Natural killer cell (primary cell): Measurements from ENCODE around the gene DCTN2. TPM values are rescaled to one million over a fixed set of nuclear protein-coding genes. Genes with fewer than 3 reads are reported as not detected.

Experiments
- ATAC-seq, 3 donors: fragments of 150-1000 bp in 2 of 3; fragments of 200-7000 bp in 1 of 3; cut with Tn5 transposase; 1 replicate in 1 of 3; 2 replicates in 2 of 3; pipeline ENCODE4 v1.10.0; 2021; ENCODE audit warnings: mild to moderate bottlenecking in 2 of 3, moderate library complexity in 2 of 3
- DNase-seq, 2 donors: peaks; one replicate each; pipeline versions ENCODE4 v3.0.0 to v3.0.0-alpha.2; 2013 to 2021; ENCODE audit warnings: mixed read lengths in 1 of 2
- H3K27ac ChIP-seq: one replicate; pipeline ENCODE4 v1.5.1; 2013; ENCODE audit warnings: mild to moderate bottlenecking, low read length
- H3K27me3 ChIP-seq: one replicate; pipeline ENCODE4 v1.6.1; 2013; ENCODE audit warnings: low read length; ENCODE audit not compliant: control insufficient read depth, insufficient read depth
- H3K36me3 ChIP-seq: one replicate; pipeline ENCODE4 v1.6.1; 2013; ENCODE audit warnings: low read length; ENCODE audit not compliant: control insufficient read depth, insufficient read depth
- H3K4me1 ChIP-seq: one replicate; pipeline ENCODE4 v1.6.1; 2013; ENCODE audit warnings: low read length; ENCODE audit not compliant: control insufficient read depth, insufficient read depth
- H3K4me3 ChIP-seq: one replicate; pipeline ENCODE4 v1.5.1; 2013; ENCODE audit warnings: low read length
- H3K9me3 ChIP-seq: one replicate; pipeline ENCODE4 v1.6.1; 2013; ENCODE audit warnings: low read length; ENCODE audit not compliant: control insufficient read depth, insufficient read depth
- H3K27ac Mint-ChIP-seq, 2 donors: one replicate each; pipeline ENCODE4 v1.8.0; 2022; ENCODE audit warnings: mild to moderate bottlenecking in 2 of 2, mixed read lengths in 2 of 2, moderate library complexity in 1 of 2
- H3K27me3 Mint-ChIP-seq, 2 donors: one replicate each; pipeline ENCODE4 v1.8.0; 2022; ENCODE audit warnings: low read depth in 2 of 2, mixed read lengths in 2 of 2
- H3K36me3 Mint-ChIP-seq: one replicate; pipeline ENCODE4 v1.8.0; 2022; ENCODE audit warnings: mixed read lengths
- H3K4me1 Mint-ChIP-seq, 2 donors: one replicate each; pipeline ENCODE4 v1.8.0; 2022; ENCODE audit warnings: mixed read lengths in 2 of 2
- H3K4me3 Mint-ChIP-seq: one replicate; pipeline ENCODE4 v1.8.0; 2022; ENCODE audit warnings: mild to moderate bottlenecking, moderate library complexity, mixed read lengths
- H3K9me3 Mint-ChIP-seq, 2 donors: one replicate each; pipeline ENCODE4 v1.8.0; 2022; ENCODE audit warnings: mixed read lengths in 2 of 2
- WGBS: methylation state at CpG from one replicate; pipeline ENCODE4 v1.1.7; 2013; ENCODE audit warnings: missing lambda C conversion rate; ENCODE audit not compliant: insufficient coverage; 5-methylcytosine and 5-hydroxymethylcytosine counted together
- intact Hi-C: fragments of 100-400 bp; cut with micrococcal nuclease; formaldehyde crosslinking; loops from one replicate; pipeline ENCODE4 v1.14.2; 2022
- total RNA-seq, 4 donors: library from RNA; stranded (reverse); fragments of 120-200 nt in 1 of 4; gene quantifications; one replicate each; pipeline versions ENCODE4 v1.2.3 to v1.2.4, GENCODE V29; 2013 to 2022
- TF ChIP-seq, protein P1 (sequence below): fragments of 200-600 bp; IDR thresholded peaks from one replicate; pipeline ENCODE4 v1.8.0; 2022; ENCODE audit warnings: antibody characterized with exemption

Gene DCTN2
- total RNA-seq, 3 donors from 2014 or later (not counting 1 experiment from before 2014, with no cell fraction given), result 65.5 to 76.5 (median 71.8) TPM

- H3K36me3 Mint-ChIP-seq, result no peaks in the 10 kb centered on the region
- no peak for ATAC-seq
- intact Hi-C loops, result no loop called here
- peak overlapping the region; percentile 90 for H3K4me3 Mint-ChIP-seq
- H3K9me3 ChIP-seq, result no peaks in the 10 kb centered on the region
- TF ChIP-seq, protein P1, sequence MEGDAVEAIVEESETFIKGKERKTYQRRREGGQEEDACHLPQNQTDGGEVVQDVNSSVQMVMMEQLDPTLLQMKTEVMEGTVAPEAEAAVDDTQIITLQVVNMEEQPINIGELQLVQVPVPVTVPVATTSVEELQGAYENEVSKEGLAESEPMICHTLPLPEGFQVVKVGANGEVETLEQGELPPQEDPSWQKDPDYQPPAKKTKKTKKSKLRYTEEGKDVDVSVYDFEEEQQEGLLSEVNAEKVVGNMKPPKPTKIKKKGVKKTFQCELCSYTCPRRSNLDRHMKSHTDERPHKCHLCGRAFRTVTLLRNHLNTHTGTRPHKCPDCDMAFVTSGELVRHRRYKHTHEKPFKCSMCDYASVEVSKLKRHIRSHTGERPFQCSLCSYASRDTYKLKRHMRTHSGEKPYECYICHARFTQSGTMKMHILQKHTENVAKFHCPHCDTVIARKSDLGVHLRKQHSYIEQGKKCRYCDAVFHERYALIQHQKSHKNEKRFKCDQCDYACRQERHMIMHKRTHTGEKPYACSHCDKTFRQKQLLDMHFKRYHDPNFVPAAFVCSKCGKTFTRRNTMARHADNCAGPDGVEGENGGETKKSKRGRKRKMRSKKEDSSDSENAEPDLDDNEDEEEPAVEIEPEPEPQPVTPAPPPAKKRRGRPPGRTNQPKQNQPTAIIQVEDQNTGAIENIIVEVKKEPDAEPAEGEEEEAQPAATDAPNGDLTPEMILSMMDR, result no peak
- H3K27me3 ChIP-seq, result peaks cover 14% of the 10 kb centered on the region
- peak overlapping the region; percentile 82 for H3K27ac ChIP-seq
- peak overlapping the region; percentile 86 to 95 for H3K27ac Mint-ChIP-seq
- DNase-seq, result no peak
- 3% methylated on average over 4 of the region's 9 CpGs for WGBS
- no peaks in the 10 kb centered on the region for H3K9me3 Mint-ChIP-seq
- H3K4me1 Mint-ChIP-seq, result peaks cover 27 to 47% of the 10 kb centered on the region in 2 donors
- peaks cover 6 to 22% of the 10 kb centered on the region in 2 donors for H3K27me3 Mint-ChIP-seq
- peaks cover 26% of the 10 kb centered on the region for H3K4me1 ChIP-seq
- no peaks in the 10 kb centered on the region for H3K36me3 ChIP-seq
- H3K4me3 ChIP-seq, result peak overlapping the region; percentile 98
These were observed 458 bp upstream of the DCTN2 start for GRCh38 chr12:57547288-57548012.

- DNase-seq, result no peak
- H3K4me1 ChIP-seq, result peaks cover 26% of the 10 kb centered on the region
- no peak for ATAC-seq
- H3K4me3 ChIP-seq, result peak overlapping the region; percentile 98
- Mint-ChIP-seq H3K9me3 (no peaks in the 10 kb centered on the region), H3K27ac (peak overlapping the region; percentile 86 to 95), H3K4me1 (peaks cover 27 to 47% of the 10 kb centered on the region in 2 donors), H3K4me3 (peak overlapping the region; percentile 90), H3K27me3 (peaks cover 6 to 21% of the 10 kb centered on the region in 2 donors), H3K36me3 (no peaks in the 10 kb centered on the region)
- peaks cover 3% of the 10 kb centered on the region for H3K36me3 ChIP-seq
- H3K27me3 ChIP-seq, result peaks cover 14% of the 10 kb centered on the region
- H3K27ac ChIP-seq, result peak overlapping the region; percentile 82
- TF ChIP-seq, protein P1, result no peak
- H3K9me3 ChIP-seq, result no peaks in the 10 kb centered on the region
- 89% methylated on average over 15 of the region's 15 CpGs for WGBS
- intact Hi-C loops, result no loop called here
These were observed 1.1 kb downstream of the DCTN2 start for GRCh38 chr12:57545809-57546437.

- no peaks in the 10 kb centered on the region for H3K9me3 ChIP-seq
- no peaks in the 10 kb centered on the region for H3K27me3 ChIP-seq
- Mint-ChIP-seq H3K4me1 (peaks cover 27 to 37% of the 10 kb centered on the region in 2 donors), H3K36me3 (no peaks in the 10 kb centered on the region), H3K9me3 (no peaks in the 10 kb centered on the region), H3K27ac (peak overlapping the region in 1 of 2 donors; percentile 48), H3K27me3 (peaks cover 1 to 3% of the 10 kb centered on the region in 2 donors), H3K4me3 (no peak overlapping the region)
- H3K27ac ChIP-seq, result no peak overlapping the region
- DNase-seq (no peak), ATAC-seq (no peak)
- 51% methylated on average over 2 of the region's 2 CpGs for WGBS
- H3K4me3 ChIP-seq, result no peak overlapping the region
- TF ChIP-seq, protein P1, result no peak
- intact Hi-C loops, result no loop called here
- peaks cover 7% of the 10 kb centered on the region for H3K36me3 ChIP-seq
- peaks cover 16% of the 10 kb centered on the region for H3K4me1 ChIP-seq
These were observed 3.4 kb downstream of the DCTN2 start for GRCh38 chr12:57543581-57543980.
